HG02610 (cell line): Measurements from ENCODE around the gene LRRFIP1.
"Not testable (repeated sequence)": the region's sequence is repeated elsewhere in the genome, so short reads cannot be mapped to it uniquely, and the experiment has no call there.

Experiments used
- ATAC-seq: cut with Tn5 transposase; IDR thresholded peaks from one replicate; pipeline ENCODE4 v1.9.1; 2021; ENCODE audit warnings: mild to moderate bottlenecking, moderate library complexity; ENCODE audit not compliant: unreplicated experiment

LRRFIP1 gene

DNA sequence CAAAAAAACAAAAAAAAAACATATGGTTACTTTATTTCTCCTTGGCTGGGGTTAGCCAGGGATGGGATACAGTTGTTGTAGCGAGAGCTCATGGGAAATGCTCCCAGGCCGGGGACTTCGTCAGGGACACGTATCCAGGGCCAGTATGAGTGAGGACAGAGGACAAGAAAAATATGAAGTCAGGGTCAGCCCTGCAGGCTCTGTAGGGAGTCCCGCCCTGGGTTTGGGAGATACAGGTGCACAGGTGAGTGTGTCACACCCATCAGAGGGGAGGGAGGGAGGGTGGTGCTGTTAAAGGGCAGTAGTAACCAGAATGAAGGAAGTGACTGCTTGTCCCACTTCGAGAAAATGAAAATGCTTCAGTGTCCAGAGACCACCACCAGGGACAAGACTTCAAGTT, 115.6 kb downstream of the LRRFIP1 start:
- no peak for ATAC-seq

DNA sequence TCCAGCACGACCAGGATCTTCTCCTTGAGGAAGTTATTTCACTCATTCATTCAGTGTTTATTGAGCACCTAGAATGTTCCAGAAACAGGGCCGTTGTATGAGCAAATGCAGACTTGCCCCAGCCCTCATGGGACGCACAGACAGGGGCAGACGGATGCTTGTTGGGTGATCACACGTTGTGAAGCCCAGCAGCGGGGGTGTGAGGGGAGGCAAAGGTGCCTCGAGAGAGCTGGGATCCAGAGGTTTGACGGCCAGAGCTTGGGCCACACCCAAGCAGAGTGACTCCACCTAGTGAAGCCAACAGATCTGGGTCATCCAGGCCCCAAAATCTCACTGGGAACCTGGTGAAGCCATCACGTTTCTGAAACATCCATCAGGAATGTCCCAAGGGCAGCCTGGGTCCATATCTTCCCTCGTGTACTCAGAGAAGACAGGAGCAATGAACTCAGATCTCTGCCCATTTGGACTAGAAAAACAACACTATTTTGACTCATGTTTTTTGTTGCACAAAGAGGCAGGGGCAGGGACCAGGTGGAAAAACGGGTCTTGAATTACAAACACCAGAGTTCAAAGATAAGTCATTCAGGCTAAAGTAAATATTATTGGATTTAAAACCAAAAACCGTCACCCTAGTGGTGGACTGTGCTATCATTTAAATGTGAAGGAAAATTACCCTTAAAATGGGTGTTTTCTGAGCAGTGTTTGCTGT, 116.3 kb downstream of the LRRFIP1 start:
- no peak for ATAC-seq

DNA sequence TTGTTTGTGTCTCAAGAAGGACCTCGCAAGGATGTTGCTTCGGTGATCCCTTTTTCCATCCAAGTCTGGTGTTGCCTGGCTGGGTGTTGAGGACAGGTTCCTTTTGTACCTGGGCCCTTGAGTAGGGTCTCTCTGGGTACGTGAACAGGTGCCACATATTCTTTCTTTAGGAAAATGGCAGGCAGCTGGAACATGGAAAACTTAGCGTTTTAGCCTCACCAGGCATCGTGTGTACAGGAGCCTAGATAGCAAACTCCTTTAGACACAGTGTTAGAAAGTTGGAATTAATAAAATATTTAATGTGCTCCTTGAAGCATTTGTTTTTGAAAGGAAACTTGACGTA, 116.9 kb downstream of the LRRFIP1 start:
- ATAC-seq: no peak

DNA sequence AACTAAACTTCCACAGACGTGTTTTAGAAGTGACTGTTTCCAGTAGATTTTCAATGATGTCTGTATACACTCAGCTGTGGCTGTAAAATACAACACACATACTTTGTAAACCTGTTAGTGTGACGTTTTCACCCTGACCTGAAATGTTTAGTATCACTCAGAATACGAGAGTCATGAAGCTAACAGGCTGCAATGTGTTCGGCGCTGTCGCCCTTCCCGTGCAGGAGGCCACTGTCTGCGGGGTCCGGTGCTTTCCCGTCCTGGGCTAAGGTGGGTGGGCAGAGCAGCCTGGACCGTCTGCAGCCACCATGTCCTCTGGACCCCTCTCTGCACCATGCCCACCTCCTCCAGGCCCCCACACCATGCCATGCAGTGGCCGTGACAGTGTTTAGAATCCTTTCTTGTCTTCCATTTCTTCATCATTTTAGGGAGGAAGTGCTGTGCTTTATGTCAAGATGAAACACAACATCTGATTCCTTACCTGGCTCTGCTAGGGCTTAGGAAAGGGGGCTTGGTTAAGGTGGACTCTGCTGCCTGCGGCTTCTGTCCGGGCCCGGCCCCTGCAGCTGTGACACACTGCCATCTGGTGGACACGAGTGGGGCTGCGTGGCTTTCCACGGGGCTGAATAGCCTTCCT, 117.3 kb downstream of the LRRFIP1 start:
- ATAC-seq: no peak

DNA sequence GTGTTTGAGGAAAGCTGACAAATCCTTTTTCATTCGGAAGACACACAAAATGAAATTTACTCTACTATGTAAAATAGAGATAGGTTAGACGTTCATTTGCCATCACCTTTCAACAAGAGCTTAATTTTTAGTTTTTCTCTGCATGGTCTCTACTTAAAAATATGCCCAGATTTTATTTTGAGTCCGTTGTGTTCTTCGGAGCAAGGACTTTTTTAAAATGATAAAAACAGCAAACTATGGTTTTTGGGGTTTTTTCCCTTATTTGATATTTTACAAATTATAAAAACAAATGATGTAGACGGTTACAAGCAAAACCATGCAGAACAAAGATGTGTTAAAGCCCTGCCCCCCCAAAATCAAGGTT, 117.8 kb downstream of the LRRFIP1 start:
- ATAC-seq: no peak

DNA sequence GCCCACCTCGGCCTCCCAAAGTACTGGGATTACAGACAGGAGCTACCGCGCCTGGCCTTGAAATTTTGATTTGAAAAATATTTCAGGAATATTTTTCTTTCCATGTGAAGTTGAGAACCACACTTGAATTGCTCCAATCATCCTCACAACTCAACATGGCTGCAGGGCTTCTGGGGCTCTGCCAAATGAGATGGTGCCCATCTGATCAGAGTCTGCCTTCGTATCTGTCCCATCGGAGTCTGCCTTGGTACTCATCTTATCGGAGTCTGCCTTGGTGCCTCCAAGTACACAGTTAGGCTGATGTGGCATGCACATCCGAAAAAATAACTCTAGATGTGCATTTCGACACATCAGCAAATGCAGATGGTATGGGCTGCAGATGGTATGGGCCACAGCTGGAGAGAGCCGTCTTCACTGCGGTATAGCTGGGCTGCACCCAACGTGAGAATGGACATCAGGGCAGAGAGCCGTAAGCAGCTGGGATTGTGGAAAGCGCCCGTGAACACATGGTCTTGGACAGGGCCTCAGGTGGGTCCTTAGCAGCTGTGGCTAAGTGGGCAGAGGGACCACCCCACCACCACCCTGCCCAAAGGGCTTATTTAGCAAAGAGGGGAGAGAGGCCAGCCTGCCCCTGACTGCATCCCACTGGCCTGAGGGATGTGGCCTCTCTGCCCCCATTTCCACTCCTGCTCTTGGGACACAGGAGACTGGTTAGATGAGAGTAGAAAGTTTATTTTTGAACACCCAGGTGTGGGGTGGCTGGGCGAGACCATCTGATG, 119.1 kb downstream of the LRRFIP1 start:
- no peak for ATAC-seq

DNA sequence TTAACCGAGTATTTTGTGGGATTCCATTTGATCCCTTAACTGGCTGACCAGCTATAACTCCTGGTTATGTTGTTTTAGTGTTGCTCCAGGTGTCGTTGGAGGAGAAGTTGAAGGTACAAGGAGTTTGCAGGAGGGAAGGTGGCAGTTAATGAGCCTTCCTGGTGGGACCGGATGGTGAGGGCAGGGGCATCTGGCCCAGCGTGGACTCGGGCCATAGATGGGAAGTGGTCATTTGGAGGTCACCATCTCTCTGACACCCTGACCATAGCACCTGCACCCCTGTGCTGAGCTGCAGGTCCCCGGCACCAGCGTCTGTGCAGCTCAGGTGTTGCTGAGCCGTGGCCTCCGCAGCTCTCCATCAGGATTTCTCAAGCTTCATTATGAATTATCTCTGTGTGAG, 119.8 kb downstream of the LRRFIP1 start:
- no peak for ATAC-seq

DNA sequence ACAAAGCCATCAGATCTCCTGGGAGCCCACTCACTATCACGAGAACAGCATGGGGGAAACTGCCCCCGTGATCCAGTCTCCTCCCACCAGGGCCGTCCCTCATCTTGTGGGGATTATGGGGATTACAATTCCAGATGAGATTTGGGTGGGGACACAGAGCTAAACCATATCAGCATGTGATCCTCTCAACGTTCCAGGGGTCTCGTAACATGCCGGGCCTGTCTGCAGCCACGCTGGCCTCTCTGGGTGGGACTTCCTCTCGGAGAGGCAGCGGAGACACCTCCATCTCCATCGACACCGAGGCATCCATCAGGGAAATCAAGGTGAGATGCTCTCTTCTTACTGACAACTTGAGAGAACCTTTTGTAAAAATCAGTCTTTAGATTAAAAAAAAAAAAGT, 121.6 kb downstream of the LRRFIP1 start:
- no peak for ATAC-seq

DNA sequence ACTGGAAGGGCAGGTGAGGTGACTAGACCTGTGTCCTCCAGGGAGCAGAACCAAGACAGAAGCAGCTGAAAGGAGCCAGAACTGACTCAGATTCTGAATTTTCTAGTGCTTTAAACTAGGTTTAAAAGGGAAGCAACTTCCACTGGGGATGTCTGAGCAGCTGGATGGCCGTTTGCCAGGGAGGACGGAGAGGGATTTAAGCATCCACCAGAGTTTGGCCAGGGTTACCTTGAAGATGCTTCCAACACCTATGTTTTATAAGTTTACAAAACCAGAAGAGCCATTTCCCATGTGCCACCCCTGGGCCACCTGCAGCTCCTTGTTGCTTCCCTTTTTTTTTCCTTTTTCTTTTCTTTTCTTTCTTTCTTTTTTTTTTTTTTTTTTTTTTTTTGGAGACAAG, 122.6 kb downstream of the LRRFIP1 start:
- ATAC-seq: no peak

DNA sequence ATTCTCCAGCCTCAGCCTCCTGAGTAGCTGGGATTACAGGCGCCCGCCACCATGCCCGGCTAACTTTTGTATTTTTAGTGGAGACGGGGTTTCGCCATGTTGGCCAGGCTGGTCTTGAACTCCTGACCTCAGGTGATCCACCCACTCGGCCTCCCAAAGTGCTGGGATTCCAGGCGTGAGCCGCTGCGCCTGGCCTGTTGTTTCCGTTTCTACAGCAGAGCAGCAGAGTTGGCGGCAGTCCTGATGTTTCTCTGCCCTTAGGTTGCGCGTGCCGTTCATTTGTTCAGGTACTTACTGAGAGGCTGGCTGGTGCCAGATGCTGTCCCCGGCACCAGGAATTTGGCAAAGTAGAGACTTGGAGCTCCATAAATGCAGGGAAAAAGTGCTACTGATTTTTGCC, 123.1 kb downstream of the LRRFIP1 start:
- ATAC-seq: not testable (repeated sequence)

DNA sequence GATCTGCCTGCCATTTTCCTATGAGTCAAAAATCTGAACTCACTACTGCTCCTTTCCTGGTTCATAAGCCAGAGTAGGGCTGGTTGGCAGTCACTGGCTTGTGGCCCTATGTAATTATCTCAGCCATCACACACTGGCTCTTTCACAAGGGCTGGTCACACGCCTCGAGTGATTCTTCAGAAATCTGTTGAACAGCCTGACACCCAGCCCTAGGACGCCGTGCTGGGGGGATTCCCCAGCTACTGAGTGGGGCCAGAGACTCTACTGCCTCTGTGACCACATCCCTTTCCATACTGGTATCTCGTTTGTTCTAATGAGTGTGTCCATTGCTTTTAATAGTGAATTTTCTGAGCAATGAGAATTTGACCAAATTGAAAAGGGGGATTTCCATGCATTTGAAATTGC, 125.4 kb downstream of the LRRFIP1 start:
- ATAC-seq: peak; percentile 98

DNA sequence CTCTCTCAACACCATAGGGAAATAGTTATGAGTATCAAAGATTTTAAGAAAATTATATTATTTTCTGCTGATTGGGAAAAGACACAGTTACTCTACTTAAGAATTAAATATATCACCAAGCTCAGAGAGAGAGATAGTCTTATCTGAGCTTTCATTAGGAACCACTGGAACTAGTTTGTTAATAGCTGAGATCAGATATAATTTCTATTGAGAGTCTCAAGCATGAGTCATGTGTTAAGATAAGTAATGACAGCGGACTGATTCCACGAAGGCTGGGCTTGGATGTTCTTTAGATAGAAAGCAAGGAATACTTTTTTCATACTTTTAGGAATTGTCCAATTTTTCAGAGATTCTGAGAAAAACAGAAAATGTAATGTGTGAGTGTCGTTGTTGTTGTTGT, 126.8 kb downstream of the LRRFIP1 start:
- ATAC-seq: no peak

DNA sequence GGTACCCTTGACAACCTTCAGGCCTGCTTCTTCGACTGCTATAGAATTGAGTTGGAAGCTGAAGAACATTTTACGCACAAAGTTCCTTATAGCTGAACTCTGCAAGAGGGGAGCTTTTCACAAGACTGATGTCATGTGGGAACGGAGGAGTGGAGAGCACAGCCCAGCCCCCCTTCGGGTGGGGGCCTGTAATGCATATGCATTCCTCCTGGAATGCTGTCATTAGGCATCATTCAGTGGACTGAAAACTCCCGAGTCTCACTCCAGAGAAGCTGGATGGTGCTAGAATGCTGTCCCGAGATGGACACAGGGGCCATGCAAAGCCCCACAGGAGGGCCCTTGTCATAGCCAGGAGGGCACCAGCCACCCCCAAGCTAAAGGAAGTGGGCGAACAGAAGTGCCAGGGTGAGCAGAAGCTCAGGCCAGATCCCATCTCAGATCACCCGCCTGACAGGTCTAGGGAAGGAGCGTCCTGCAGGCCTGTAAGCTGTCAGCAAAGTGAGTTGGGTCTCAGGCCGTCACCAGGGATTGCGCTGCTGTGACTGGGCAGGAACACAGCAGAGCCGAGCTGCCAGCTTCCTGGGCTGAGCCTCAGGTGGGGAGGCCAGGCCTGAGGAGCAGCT, 127.3 kb downstream of the LRRFIP1 start:
- ATAC-seq: no peak

DNA sequence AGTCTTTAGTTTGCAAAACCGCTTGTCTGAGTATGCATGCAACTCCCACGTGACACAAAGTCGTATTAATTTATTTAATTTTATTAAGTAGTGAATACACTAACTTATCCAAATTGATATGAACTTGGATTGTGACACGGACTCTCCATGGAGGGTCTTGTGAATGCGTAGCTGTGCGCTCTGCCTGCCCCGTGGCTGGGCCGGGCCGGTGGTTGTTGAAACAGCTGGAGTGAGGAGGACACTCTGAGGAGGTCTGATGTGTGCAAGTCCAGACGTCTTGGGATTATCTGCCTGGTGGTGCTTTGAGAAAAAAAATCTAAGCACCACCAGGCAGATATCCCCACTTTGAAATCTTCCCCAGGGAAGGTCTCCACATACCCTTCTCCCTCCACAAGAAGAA, 130.2 kb downstream of the LRRFIP1 start:
- no peak for ATAC-seq

DNA sequence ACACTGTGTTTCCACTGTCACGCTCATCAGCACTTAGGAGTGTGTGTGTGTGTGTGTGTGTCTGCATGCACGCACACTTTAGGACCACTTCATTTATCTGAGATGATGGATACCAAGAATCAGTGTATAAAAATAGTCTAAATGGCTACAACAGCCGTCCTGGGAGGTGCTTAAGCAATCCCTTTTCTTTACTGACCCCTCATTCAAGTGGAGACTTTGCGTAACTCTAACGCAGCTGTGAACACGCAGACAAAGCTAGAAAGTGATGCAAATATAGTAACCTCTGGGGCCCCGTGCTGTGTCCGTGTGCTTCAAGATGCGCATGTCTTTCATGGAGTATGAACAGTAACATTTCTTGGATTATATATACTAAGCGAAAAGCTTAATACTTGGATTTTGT, 130.8 kb downstream of the LRRFIP1 start:
- ATAC-seq: no peak

DNA sequence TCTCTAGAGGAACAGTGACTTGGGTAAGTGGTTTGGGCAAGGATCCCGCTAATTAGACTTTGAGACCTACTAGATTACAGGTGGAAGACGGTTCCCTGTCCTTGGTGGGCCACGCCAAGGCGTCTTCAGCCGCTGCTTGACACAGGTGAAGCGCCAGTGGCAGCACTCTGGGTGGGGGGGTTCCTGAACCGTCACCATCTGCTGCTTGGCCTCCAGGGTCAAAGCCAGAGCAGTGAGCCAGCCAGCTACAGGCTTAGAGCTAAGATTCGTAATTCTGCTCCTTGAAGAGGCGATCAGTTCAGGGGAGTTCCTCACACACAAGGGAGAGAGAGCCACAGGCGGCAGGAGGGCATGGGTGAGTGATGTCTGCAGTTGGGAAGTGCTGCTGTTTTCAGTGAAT, 131.8 kb downstream of the LRRFIP1 start:
- no peak for ATAC-seq

DNA sequence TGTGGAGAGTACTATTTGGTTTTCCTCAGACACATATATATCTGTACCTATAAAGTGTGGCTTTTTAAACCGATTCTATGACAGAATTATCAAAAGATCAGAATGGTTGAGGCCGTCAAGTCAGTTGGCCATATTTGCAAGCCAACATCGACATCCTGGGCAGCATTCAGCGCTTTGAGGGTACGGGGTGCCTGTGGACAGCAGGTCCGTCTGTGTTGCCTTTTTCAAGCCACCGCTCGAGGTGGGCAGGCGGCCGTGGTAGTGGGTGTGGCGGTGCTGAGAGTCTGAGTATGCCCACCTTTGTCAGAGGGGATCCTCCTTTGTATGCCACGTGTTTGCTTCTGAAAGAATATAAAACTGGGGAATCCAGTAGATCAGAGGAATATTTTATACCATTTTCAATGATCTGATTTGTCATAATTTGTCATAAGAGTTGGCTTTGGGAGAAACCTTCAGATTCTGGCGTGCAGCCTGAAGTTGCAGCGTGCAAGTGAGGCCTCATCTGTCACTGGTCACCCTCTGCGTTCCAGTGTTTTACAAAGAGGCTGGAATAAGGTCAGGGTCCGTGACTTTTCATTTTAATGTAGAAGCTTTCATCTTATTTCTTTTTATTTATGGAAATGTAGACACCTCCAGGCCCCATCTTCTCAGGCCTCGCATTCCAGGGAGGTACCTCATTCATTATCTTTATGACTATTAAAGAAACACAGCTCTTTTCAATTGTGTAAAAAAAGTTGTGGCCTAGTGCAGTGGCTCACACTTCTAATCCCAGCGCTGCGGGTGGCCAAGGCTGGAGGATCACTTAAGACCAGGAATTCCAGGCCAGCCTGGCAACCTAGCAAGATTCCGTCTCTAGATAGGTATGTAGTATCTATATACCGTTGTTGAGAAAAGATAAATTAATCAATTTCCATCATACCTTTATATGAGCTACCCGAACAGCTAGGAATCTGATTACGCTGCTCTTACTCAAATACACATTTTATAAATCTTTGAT, 133.4 kb downstream of the LRRFIP1 start:
- ATAC-seq: no peak

DNA sequence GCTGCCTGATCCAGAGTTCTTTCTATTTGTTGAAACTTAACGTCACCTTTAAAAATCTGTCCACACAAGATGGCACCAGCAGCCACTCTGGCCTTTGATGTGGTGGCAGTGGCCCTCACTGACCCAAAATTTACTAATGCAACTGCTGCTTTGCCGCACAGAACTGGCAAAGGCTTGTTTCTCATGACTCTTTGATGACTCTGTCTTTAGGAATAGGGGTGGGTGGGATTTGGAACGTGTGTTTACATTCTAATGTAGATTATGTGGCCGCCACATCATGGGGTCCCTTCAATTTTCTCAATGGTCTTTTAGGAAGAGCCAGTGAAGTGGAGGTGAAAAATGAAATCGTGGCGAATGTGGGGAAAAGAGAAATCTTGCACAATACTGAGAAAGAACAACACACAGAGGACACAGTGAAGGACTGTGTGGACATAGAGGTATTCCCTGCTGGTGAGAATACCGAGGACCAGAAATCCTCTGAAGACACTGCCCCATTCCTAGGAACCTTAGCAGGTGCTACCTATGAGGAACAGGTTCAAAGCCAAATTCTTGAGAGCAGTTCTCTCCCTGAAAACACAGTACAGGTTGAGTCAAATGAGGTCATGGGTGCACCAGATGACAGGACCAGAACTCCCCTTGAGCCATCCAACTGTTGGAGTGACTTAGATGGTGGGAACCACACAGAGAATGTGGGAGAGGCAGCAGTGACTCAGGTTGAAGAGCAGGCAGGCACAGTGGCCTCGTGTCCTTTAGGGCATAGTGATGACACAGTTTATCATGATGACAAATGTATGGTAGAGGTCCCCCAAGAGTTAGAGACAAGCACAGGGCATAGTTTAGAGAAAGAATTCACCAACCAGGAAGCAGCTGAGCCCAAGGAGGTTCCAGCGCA, 135.2 kb downstream of the LRRFIP1 start:
- ATAC-seq: not testable (repeated sequence)

DNA sequence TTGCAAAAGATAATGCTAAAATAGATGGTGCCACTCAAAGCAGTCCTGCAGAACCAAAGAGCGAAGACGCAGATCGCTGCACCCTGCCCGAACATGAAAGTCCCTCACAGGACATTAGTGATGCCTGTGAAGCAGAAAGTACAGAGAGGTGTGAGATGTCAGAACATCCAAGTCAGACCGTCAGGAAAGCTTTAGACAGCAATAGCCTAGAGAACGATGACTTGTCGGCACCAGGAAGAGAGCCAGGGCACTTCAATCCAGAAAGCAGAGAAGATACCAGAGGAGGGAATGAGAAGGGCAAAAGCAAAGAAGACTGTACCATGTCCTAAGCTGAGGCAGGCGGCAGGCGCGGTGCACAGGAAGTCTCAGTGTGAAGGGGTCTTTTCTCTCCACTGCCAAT, 136.4 kb downstream of the LRRFIP1 start:
- ATAC-seq: no peak

DNA sequence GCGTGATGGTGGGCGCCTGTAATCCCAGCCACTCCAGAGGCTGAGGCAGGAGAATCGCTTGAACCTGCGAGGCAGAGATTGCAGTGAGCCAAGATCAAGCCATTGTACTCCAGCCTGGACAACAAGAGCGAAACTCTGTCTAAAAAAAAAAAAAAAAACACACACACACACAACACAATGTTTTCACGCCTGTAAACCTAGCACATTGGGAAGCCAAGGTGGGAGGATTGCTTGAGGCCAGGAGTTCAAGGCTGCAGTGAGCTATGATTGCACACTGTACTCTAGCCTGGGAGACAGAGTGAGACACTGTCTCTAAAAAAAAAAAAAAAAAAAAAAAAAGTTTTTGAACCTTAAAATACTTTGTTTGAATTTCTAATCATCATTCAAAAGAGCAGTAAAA, 137.7 kb downstream of the LRRFIP1 start:
- ATAC-seq: not testable (repeated sequence)
